HFFc6 (cell line): ENCODE results near the gene STPG1. TPM values are rescaled to one million over a fixed set of nuclear protein-coding genes. Genes with fewer than 3 reads are reported as not detected.

Experiments
- DNase-seq: peaks from one replicate; pipeline ENCODE4 v3.0.0-alpha.2; 2018
- H3K27ac Mint-ChIP-seq: 2 replicates; pipeline ENCODE4 v1.8.0; 2020; ENCODE audit warnings: mild to moderate bottlenecking, mixed read lengths
- H3K27me3 Mint-ChIP-seq: 2 replicates; pipeline ENCODE4 v1.8.0; 2021; ENCODE audit warnings: mild to moderate bottlenecking, moderate library complexity, mixed read lengths; ENCODE audit not compliant: insufficient read depth
- H3K36me3 Mint-ChIP-seq: 2 replicates; pipeline ENCODE4 v1.8.0; 2021; ENCODE audit warnings: low read depth, mixed read lengths
- H3K4me1 Mint-ChIP-seq: 2 replicates; pipeline ENCODE4 v1.8.0; 2020; ENCODE audit warnings: low read depth, mixed read lengths
- H3K4me3 Mint-ChIP-seq: 2 replicates; pipeline ENCODE4 v1.8.0; 2020; ENCODE audit warnings: mild to moderate bottlenecking, moderate library complexity, mixed read lengths
- H3K9me3 Mint-ChIP-seq: 2 replicates; pipeline ENCODE4 v1.8.0; 2020; ENCODE audit warnings: mild to moderate bottlenecking, mixed read lengths
- total RNA-seq, 6 experiments: library from RNA; stranded (reverse); fragmentation: NEBNext Ultra II Directional; extraction: Animal tissue kit (Norgen Biotek cat#: 25700); gene quantifications; 2 replicates in 1 of 6; 3 replicates in 5 of 6; pipeline ENCODE4 v1.2.3, GENCODE V29; 2021
- TF ChIP-seq, protein P1 (sequence below): fragments of 200-600 bp; sonication (generic); IDR thresholded peaks from 2 replicates; pipeline ENCODE4 v1.5.0; 2021; ENCODE audit warnings: antibody characterized with exemption, mild to moderate bottlenecking

The STPG1 gene
- total RNA-seq, 6 experiments from 2014 or later = 8.8 to 13.0 (median 11.0) TPM

- H3K27ac Mint-ChIP-seq = no peak overlapping the region
- TF ChIP-seq, protein P1, sequence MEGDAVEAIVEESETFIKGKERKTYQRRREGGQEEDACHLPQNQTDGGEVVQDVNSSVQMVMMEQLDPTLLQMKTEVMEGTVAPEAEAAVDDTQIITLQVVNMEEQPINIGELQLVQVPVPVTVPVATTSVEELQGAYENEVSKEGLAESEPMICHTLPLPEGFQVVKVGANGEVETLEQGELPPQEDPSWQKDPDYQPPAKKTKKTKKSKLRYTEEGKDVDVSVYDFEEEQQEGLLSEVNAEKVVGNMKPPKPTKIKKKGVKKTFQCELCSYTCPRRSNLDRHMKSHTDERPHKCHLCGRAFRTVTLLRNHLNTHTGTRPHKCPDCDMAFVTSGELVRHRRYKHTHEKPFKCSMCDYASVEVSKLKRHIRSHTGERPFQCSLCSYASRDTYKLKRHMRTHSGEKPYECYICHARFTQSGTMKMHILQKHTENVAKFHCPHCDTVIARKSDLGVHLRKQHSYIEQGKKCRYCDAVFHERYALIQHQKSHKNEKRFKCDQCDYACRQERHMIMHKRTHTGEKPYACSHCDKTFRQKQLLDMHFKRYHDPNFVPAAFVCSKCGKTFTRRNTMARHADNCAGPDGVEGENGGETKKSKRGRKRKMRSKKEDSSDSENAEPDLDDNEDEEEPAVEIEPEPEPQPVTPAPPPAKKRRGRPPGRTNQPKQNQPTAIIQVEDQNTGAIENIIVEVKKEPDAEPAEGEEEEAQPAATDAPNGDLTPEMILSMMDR = no peak
Measured at GRCh38 chr1:24321126-24321525, 92.5 kb downstream of the STPG1 start.

GRCh38 chr1:24319962-24320361, 93.6 kb downstream of the STPG1 start:
- peaks cover 42% of the 10 kb centered on the region for H3K27me3 Mint-ChIP-seq
- TF ChIP-seq, protein P1 = no peak
- no peak overlapping the region for H3K4me3 Mint-ChIP-seq
- H3K27ac Mint-ChIP-seq = no peak overlapping the region
- no peaks in the 10 kb centered on the region for H3K36me3 Mint-ChIP-seq
- H3K4me1 Mint-ChIP-seq = peaks cover 38% of the 10 kb centered on the region
- H3K9me3 Mint-ChIP-seq = no peaks in the 10 kb centered on the region
- no peak for DNase-seq

More at GRCh38 chr1:24321126-24321525, 92.5 kb downstream of the STPG1 start:
- Mint-ChIP-seq H3K4me3 (no peak overlapping the region), H3K4me1 (peaks cover 30% of the 10 kb centered on the region), H3K9me3 (no peaks in the 10 kb centered on the region), H3K27me3 (peaks cover 49% of the 10 kb centered on the region), H3K36me3 (no peaks in the 10 kb centered on the region)
- DNase-seq = no peak

DNA sequence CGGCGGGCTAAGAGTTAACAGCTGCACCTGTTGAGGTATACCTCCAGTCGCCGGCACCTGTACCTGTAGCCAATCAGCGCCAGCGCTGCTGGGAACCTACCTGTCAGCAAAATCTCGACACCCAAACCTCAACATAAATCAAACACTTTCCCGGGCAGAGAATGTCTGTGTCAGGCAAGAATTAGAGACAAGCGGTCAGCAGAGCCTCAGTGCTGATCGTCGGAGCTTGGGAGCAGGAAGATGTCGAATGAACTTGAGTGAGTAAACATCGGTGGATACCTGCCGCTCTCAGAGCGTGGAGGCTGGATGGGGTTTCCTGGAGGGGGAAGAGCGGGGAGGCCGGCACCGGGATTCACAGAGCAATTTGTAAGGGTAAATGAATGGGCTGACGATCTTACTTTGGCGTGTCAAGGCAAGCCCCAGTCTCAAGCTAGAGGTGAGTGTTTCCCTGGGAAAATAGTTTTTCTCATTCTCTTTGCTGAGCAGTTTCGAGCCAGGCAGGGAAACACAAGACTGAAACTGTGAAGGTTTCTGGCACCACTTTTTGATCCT, 94.2 kb downstream of the STPG1 start, which contains the start of gene GRHL3:
GRHL3 (plus strand) TSS at position 46 of the 552 bp plus-strand sequence; CDS start at position 241, 195 bp downstream.
- Mint-ChIP-seq H3K4me1 (peaks cover 38% of the 10 kb centered on the region), H3K4me3 (no peak within 1 kb of the TSS), H3K27me3 (peaks cover 42% of the 10 kb centered on the region), H3K27ac (no peak within 1 kb of the TSS), H3K9me3 (no peaks in the 10 kb centered on the region), H3K36me3 (no peaks in the 10 kb centered on the region)
- DNase-seq = no peak
- TF ChIP-seq, protein P1 = no peak

- H3K9me3 Mint-ChIP-seq = no peaks in the 10 kb centered on the region
- H3K4me1 Mint-ChIP-seq = peaks cover 38% of the 10 kb centered on the region
- no peak overlapping the region for H3K4me3 Mint-ChIP-seq
- no peaks in the 10 kb centered on the region for H3K36me3 Mint-ChIP-seq
- TF ChIP-seq, protein P1 = no peak
- no peak for DNase-seq
- H3K27me3 Mint-ChIP-seq = peaks cover 40% of the 10 kb centered on the region
- no peak overlapping the region for H3K27ac Mint-ChIP-seq
Measured at GRCh38 chr1:24318615-24319311, 94.8 kb downstream of the STPG1 start.

DNA sequence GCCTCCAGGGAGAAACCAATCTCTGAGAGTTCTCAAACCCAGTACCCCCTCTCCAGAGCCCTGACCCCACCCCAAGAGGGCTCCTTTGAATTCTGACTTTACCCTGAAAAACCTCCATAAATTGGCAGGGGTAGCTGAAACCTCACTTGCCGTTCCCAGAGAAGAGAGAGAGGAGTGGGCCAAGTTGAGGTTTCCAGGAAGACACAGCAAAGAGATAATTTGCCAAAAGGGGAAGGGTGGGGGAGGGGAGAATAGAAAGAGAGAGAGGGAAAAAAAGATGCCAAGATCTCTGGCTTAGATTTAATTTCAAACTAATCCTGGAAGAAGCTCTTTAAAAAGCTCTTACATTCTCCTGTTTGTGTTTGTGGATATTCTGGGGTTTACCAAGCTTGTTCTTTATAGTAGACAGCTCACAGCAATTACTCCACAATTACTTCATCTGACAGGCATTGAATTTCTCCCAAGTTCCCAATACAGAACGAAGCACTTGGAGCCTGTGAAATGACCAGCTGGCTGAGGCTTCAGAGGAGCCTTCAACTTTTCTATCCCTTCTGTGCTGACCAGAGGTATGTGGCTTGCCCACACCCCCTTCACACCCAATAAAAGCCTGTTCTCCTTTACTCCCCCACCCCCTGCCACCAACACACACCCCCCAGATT, 95.5 kb downstream of the STPG1 start:
- H3K4me3 Mint-ChIP-seq = no peak overlapping the region
- peaks cover 37% of the 10 kb centered on the region for H3K27me3 Mint-ChIP-seq
- TF ChIP-seq, protein P1 = no peak
- H3K27ac Mint-ChIP-seq = no peak overlapping the region
- no peaks in the 10 kb centered on the region for H3K36me3 Mint-ChIP-seq
- no peaks in the 10 kb centered on the region for H3K9me3 Mint-ChIP-seq
- peak; percentile 14 for DNase-seq
- peaks cover 36% of the 10 kb centered on the region for H3K4me1 Mint-ChIP-seq
